Fibroblast of lung (primary cell): ENCODE results near the gene MACF1. TPM values are rescaled to one million over a fixed set of nuclear protein-coding genes. Genes with fewer than 3 reads are reported as not detected.

Experiments
- DNase-seq, 2 donors: peaks; one replicate each; pipeline versions ENCODE4 v3.0.0 to v3.0.0-alpha.2; 2010; ENCODE audit warnings: low read depth in 2 of 2
- H2AFZ ChIP-seq: 2 replicates; pipeline ENCODE4 v1.5.1; 2012; ENCODE audit warnings: low read length, control low read depth, inconsistent platforms
- H3K27ac ChIP-seq: 2 replicates; pipeline ENCODE4 v1.5.1; 2011; ENCODE audit warnings: low read length, control low read depth; ENCODE audit not compliant: insufficient read depth
- H3K27me3 ChIP-seq: 2 replicates; pipeline ENCODE4 v1.5.1; 2011; ENCODE audit warnings: mild to moderate bottlenecking, low read length; ENCODE audit not compliant: control insufficient read depth, insufficient read depth
- H3K36me3 ChIP-seq: 2 replicates; pipeline ENCODE4 v1.5.1; 2011; ENCODE audit warnings: low read length; ENCODE audit not compliant: control insufficient read depth, insufficient read depth
- H3K4me1 ChIP-seq: 2 replicates; pipeline ENCODE4 v1.5.1; 2011; ENCODE audit warnings: low read length; ENCODE audit not compliant: control insufficient read depth, insufficient read depth; ENCODE audit errors: extremely low read depth
- H3K4me2 ChIP-seq: 2 replicates; pipeline ENCODE4 v1.5.1; 2011; ENCODE audit warnings: low read length, control low read depth; ENCODE audit not compliant: insufficient read depth; ENCODE audit errors: extremely low read depth
- H3K4me3 ChIP-seq, 4 experiments: fragments of 200-600 bp in 1 of 4; sonication (generic) in 1 of 4; replicated peaks in 1 of 4; 2 replicates each; pipeline ENCODE4 v1.5.1; 2011 to 2016; ENCODE audit warnings: low read length in 4 of 4, low read depth in 3 of 4, mild to moderate bottlenecking in 3 of 4, control low read depth in 2 of 4, inconsistent platforms in 1 of 4, mixed read lengths in 1 of 4; ENCODE audit not compliant: insufficient read depth in 1 of 4; ENCODE audit errors: control extremely low read depth in 1 of 4
- H3K79me2 ChIP-seq: 2 replicates; pipeline ENCODE4 v1.5.1; 2012; ENCODE audit warnings: mild to moderate bottlenecking, low read length, inconsistent platforms; ENCODE audit not compliant: control insufficient read depth, insufficient read depth
- H3K9ac ChIP-seq: 2 replicates; pipeline ENCODE4 v1.5.1; 2011; ENCODE audit warnings: mild to moderate bottlenecking, low read length, control low read depth; ENCODE audit not compliant: insufficient read depth
- H3K9me3 ChIP-seq: 2 replicates; pipeline ENCODE4 v1.5.1; 2012; ENCODE audit warnings: low read depth, low read length; ENCODE audit not compliant: control insufficient read depth, insufficient read depth
- H4K20me1 ChIP-seq: 2 replicates; pipeline ENCODE4 v1.5.1; 2011; ENCODE audit warnings: low read length; ENCODE audit not compliant: control insufficient read depth, insufficient read depth; ENCODE audit errors: extremely low read depth
- EZH2 ChIP-seq: IDR thresholded peaks from 2 replicates; pipeline ENCODE4 v1.5.1; 2012; ENCODE audit warnings: low read length, control low read depth, mild to moderate bottlenecking; ENCODE audit errors: missing control alignments
- polyA plus RNA-seq, 2 donors: library from polyadenylated mRNA; depleted of rRNA in 1 of 2; stranded (reverse) in 1 of 2; unstranded in 1 of 2; fragments of >200 nt; gene quantifications; 2 replicates each; pipeline ENCODE4 v1.2.1, GENCODE V29; 2011 to 2012; ENCODE audit warnings: missing spikeins in 1 of 2
- total RNA-seq: library from RNA; depleted of rRNA; stranded (reverse); fragments of >200 nt; gene quantifications from 2 replicates; pipeline ENCODE4 v1.2.1, GENCODE V29; 2014
- TF ChIP-seq, protein P1 (sequence below), 2 donors: IDR thresholded peaks in 1 of 2; conservative IDR thresholded peaks in 1 of 2; 1 replicate in 1 of 2; 2 replicates in 1 of 2; pipeline ENCODE4 v1.5.1; 2011 to 2012; ENCODE audit warnings: low read length in 2 of 2, control low read depth in 1 of 2, inconsistent platforms in 1 of 2, low read depth in 1 of 2, mild to moderate bottlenecking in 1 of 2

The MACF1 gene
- total and polyA plus RNA-seq, 2 donors (not counting 1 experiment from before 2014, with no cell fraction given): 178 to 414 TPM

GRCh38 chr1:39333296-39333695 is 128.8 kb downstream of the MACF1 start:
- Histone ChIP-seq H3K27me3 (no peaks in the 10 kb centered on the region), H3K4me3 (no peak overlapping the region), H4K20me1 (no peaks in the 10 kb centered on the region), H3K9me3 (no peaks in the 10 kb centered on the region), H3K4me1 (no peaks in the 10 kb centered on the region), H3K36me3 (peaks cover 13% of the 10 kb centered on the region), H3K9ac (no peak overlapping the region), H3K4me2 (no peak overlapping the region), H3K79me2 (no peaks in the 10 kb centered on the region), H2AFZ (no peak overlapping the region), H3K27ac (no peak overlapping the region)
- peak in 1 of 2 donors; percentile 44 for DNase-seq
- TF ChIP-seq, protein P1, sequence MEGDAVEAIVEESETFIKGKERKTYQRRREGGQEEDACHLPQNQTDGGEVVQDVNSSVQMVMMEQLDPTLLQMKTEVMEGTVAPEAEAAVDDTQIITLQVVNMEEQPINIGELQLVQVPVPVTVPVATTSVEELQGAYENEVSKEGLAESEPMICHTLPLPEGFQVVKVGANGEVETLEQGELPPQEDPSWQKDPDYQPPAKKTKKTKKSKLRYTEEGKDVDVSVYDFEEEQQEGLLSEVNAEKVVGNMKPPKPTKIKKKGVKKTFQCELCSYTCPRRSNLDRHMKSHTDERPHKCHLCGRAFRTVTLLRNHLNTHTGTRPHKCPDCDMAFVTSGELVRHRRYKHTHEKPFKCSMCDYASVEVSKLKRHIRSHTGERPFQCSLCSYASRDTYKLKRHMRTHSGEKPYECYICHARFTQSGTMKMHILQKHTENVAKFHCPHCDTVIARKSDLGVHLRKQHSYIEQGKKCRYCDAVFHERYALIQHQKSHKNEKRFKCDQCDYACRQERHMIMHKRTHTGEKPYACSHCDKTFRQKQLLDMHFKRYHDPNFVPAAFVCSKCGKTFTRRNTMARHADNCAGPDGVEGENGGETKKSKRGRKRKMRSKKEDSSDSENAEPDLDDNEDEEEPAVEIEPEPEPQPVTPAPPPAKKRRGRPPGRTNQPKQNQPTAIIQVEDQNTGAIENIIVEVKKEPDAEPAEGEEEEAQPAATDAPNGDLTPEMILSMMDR (conservative IDR thresholded peaks at IDR 0.05 in 1 of 2, IDR thresholded peaks at IDR 0.05 in 1 of 2; ENCODE audit: low read depth in 1 of 2, low read length in 2 of 2): no peak
- no peak for TF ChIP-seq EZH2

GRCh38 chr1:39335216-39335615 is 130.7 kb downstream of the MACF1 start:
- no peaks in the 10 kb centered on the region for H3K79me2 ChIP-seq
- no peaks in the 10 kb centered on the region for H3K27me3 ChIP-seq
- no peak overlapping the region for H3K4me3 ChIP-seq
- H3K4me2 ChIP-seq: no peak overlapping the region
- peaks cover 18% of the 10 kb centered on the region for H3K36me3 ChIP-seq
- DNase-seq: peak in 1 of 2 donors; percentile 23
- H3K9ac ChIP-seq: no peak overlapping the region
- no peak overlapping the region for H3K27ac ChIP-seq
- no peaks in the 10 kb centered on the region for H4K20me1 ChIP-seq
- H2AFZ ChIP-seq: no peak overlapping the region
- H3K4me1 ChIP-seq: no peaks in the 10 kb centered on the region
- no peaks in the 10 kb centered on the region for H3K9me3 ChIP-seq
- TF ChIP-seq, protein P1 (conservative IDR thresholded peaks at IDR 0.05 in 1 of 2, IDR thresholded peaks at IDR 0.05 in 1 of 2; ENCODE audit: low read depth in 1 of 2, low read length in 2 of 2): no peak
- no peak for TF ChIP-seq EZH2

DNA sequence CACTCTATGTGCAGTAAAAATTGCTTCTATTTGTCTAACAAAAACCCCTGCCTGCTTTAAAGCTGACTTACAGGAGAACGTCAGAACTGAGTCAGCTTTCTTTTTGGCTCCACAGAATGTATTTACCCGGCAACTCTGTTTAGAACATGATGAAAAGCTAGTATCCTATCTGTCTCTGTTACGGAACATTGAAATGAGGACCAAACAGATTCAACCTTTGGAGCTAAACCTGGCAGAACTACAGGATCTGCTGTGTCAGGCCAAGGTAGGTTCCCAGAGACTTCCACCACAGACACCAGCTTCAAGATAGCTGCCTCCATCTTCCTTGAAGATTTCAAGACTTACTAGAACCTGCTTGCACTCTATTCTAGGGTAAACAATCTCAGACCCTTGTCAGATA is 132.6 kb downstream of the MACF1 start:
- no peaks in the 10 kb centered on the region for H3K79me2 ChIP-seq
- no peak overlapping the region for H3K9ac ChIP-seq
- H2AFZ ChIP-seq: no peak overlapping the region
- H4K20me1 ChIP-seq: no peaks in the 10 kb centered on the region
- no peaks in the 10 kb centered on the region for H3K4me1 ChIP-seq
- no peak for DNase-seq
- H3K4me3 ChIP-seq: no peak overlapping the region
- no peak overlapping the region for H3K27ac ChIP-seq
- no peaks in the 10 kb centered on the region for H3K27me3 ChIP-seq
- H3K4me2 ChIP-seq: no peak overlapping the region
- peaks cover 11% of the 10 kb centered on the region for H3K36me3 ChIP-seq
- H3K9me3 ChIP-seq: no peaks in the 10 kb centered on the region
- TF ChIP-seq EZH2: no peak
- TF ChIP-seq, protein P1 (conservative IDR thresholded peaks at IDR 0.05 in 1 of 2, IDR thresholded peaks at IDR 0.05 in 1 of 2; ENCODE audit: low read depth in 1 of 2, low read length in 2 of 2): no peak
